ENCODE results near the gene CLEC4F.

Gene CLEC4F

DNA sequence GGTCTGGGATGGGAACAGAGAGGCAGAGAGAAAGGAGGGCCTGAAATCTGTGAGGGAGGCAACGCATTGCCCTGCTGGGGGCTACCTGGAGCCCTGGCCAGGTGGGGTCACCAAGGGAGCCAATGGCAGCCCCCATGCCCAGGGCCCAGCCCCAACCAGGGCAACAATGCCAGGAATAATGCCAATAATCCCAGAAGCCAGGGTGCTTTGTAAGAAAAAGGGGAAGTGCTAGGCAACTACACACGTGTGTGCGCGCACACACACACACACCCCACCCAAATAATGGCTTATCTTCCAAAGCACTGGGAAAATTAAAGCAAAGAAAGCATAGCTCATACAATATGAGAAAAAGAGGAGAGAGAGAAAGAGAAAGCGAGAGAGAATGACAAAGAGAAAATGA, 7.0 kb upstream of the CLEC4F start:
- no peak for DNase-seq (ENCODE audit: low read depth)
- TF ChIP-seq, protein P1, sequence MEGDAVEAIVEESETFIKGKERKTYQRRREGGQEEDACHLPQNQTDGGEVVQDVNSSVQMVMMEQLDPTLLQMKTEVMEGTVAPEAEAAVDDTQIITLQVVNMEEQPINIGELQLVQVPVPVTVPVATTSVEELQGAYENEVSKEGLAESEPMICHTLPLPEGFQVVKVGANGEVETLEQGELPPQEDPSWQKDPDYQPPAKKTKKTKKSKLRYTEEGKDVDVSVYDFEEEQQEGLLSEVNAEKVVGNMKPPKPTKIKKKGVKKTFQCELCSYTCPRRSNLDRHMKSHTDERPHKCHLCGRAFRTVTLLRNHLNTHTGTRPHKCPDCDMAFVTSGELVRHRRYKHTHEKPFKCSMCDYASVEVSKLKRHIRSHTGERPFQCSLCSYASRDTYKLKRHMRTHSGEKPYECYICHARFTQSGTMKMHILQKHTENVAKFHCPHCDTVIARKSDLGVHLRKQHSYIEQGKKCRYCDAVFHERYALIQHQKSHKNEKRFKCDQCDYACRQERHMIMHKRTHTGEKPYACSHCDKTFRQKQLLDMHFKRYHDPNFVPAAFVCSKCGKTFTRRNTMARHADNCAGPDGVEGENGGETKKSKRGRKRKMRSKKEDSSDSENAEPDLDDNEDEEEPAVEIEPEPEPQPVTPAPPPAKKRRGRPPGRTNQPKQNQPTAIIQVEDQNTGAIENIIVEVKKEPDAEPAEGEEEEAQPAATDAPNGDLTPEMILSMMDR (conservative IDR thresholded peaks at IDR 0.05; ENCODE audit: low read depth, low read length), result no peak
- H3K4me3 ChIP-seq (ENCODE audit: low read depth, low read length), result no peak overlapping the region

DNA sequence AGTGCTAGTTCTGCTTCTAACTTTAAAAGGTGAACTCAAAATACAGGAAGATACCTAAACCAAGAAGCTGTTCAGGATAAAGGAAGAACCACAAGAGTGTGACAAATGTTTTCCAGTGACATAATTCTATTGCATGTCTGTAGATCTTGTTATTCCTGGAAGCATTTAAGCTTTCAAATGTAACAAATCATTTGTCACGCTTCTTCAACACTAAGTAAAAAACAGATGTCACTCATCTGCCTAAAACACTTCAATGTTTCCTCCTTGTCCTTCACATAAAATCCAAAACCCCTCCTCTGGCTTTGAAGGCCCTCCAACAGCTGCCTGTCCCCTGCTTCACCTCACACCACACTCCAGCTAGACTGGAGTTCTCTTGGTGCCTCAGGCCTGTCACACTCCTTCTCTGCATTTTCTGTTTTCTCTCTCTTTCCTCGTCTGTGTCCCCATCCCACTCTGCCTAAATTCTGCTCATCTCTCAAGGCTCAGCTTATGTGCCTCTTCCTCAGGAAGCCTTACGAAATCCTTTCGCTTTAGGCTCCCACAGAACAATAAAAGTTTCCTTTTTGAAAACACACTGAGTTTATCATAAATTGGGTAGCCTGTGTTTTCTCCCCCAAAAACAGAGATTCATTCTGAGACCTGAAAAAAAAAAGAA, 6.4 kb upstream of the CLEC4F start:
- no peak overlapping the region for H3K4me3 ChIP-seq (ENCODE audit: low read depth, low read length)
- TF ChIP-seq, protein P1 (conservative IDR thresholded peaks at IDR 0.05; ENCODE audit: low read depth, low read length), result no peak
- DNase-seq (ENCODE audit: low read depth), result no peak

DNA sequence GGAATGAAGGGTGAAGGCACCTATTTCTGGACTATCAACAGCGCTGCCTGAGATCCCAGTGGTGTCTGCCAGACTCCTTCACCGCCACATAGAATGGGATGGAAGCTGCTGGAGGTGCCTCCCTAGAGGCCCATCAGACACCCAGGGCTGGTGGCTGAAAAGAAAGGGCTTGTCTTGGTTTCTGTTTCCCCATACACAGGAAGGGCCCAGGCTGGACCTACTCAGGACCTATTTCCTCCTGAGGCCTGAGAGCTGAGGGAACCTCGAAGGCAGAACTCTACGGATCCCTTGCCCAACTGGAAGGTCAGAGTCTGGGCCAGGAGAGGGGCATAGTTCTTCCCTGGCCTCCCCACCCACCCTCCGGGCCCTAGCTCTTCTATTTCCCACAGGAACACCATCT, 2.9 kb upstream of the CLEC4F start:
- H3K4me3 ChIP-seq (ENCODE audit: low read depth, low read length), result no peak overlapping the region
- DNase-seq (ENCODE audit: low read depth), result no peak
- TF ChIP-seq, protein P1 (conservative IDR thresholded peaks at IDR 0.05; ENCODE audit: low read depth, low read length), result no peak

DNA sequence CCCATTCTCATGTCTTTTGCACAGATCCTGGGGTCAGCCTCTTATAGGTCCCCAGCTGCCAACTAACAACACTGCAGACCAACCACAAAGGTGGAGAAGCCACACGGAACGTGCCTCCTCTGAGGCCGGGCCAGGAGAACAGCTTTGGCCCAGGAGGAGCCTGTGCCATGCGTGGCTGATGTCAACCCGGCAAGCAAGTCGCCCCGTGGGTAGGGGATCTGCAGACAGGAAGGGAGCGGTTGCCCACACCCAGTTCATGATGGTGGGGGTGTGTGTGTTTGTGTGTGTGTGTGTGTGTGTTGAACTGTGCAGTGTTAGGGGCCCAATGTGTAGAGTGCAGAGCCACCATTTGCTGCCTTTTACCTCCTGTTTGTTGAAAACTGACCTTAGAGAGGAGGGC, 2.4 kb upstream of the CLEC4F start:
- TF ChIP-seq, protein P1 (conservative IDR thresholded peaks at IDR 0.05; ENCODE audit: low read depth, low read length), result no peak
- no peak for DNase-seq (ENCODE audit: low read depth)
- H3K4me3 ChIP-seq (ENCODE audit: low read depth, low read length), result no peak overlapping the region

DNA sequence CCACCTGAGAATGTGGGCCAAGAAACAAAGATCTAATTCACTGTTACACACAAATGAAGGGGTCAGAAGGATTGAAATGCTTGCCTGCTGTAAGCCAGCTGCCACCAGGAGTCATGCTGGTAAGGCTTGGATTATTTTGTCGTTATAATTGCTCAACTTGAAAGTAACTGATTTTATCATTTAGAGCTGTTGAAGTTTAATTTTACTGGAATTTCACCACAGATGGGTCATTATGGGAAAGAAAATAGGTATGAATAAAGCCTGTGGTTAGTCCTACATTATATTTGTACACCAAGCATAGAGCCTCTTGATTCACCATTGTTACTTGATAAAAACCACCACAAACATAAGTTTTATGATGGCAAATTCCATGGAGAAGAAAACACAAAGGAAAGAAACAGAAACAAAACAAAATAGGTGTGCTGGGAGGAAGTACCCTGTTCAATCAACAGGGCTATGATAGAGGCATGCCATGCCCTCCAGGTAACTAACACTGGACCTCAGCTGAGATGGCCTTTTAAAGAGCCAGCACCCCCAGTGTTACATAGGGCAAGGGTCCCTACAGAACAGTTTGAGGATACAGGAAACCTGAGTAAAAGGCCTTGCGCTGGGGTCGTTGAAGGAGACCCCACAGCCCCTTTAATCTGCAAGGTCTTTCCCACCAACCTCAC, 3.0 kb downstream of the CLEC4F start:
- no peak for DNase-seq (ENCODE audit: low read depth)
- TF ChIP-seq, protein P1 (conservative IDR thresholded peaks at IDR 0.05; ENCODE audit: low read depth, low read length), result no peak
- H3K4me3 ChIP-seq (ENCODE audit: low read depth, low read length), result no peak overlapping the region

DNA sequence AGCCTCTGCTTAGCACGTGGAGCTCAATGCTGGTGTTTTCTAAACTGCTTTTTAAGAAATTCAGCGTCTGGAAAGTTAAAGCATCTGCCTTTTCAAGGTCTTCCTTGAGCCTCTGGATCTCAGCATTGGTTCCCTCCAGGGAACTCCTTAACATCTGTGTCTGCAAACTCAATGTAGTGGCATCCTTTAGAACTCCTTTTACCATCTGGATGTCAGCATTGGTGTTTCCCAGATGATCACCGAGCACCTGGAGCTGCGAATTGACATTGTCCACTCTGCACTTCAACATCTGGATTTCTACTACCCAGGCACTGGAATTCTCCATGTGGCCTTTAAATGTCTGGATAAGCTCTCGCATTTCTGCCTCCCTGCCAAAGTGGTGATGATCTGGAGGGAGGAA, 3.7 kb downstream of the CLEC4F start:
- TF ChIP-seq, protein P1 (conservative IDR thresholded peaks at IDR 0.05; ENCODE audit: low read depth, low read length), result no peak
- DNase-seq (ENCODE audit: low read depth), result no peak
- H3K4me3 ChIP-seq (ENCODE audit: low read depth, low read length), result no peak overlapping the region

Measured in choroid plexus epithelial cell (primary cell).